Breast epithelium (tissue), 4 donors: ENCODE data around the gene ZBTB43. TPM values are rescaled to one million over a fixed set of nuclear protein-coding genes. Genes with fewer than 3 reads are reported as not detected.

Source experiments
- DNase-seq, 2 donors: peaks; one replicate each; pipeline ENCODE4 v3.0.0-alpha.2; 2019; ENCODE audit warnings: low spot score in 2 of 2
- H3K27ac ChIP-seq, 2 donors: fragments of 200-600 bp; sonication (generic) in 1 of 2; one replicate each; pipeline ENCODE4 v1.5.1; 2016 to 2019; ENCODE audit warnings: mild to moderate bottlenecking in 1 of 2
- H3K27me3 ChIP-seq, 2 donors: fragments of 200-600 bp; sonication (generic) in 1 of 2; one replicate each; pipeline versions ENCODE4 v1.5.1 to v1.6.0; 2017 to 2019; ENCODE audit warnings: control low read depth in 1 of 2, mild to moderate bottlenecking in 1 of 2
- H3K36me3 ChIP-seq: fragments of 200-600 bp; one replicate; pipeline ENCODE4 v1.5.1; 2019
- H3K4me1 ChIP-seq, 2 donors: fragments of 200-600 bp; sonication (generic); one replicate each; pipeline ENCODE4 v1.5.1; 2016 to 2019; ENCODE audit warnings: control low read depth in 1 of 2
- H3K4me3 ChIP-seq, 3 donors: fragments of 200-600 bp; sonication (generic); 1 replicate in 2 of 3; 2 replicates in 1 of 3; pipeline ENCODE4 v1.5.1; 2016 to 2019; ENCODE audit warnings: mild to moderate bottlenecking in 3 of 3, moderate library complexity in 2 of 3
- H3K9me3 ChIP-seq, 2 donors: fragments of 200-600 bp; sonication (generic) in 1 of 2; one replicate each; pipeline ENCODE4 v1.5.1; 2016 to 2019; ENCODE audit warnings: control low read depth in 1 of 2
- POLR2A ChIP-seq: fragments of 450-650 bp; IDR thresholded peaks from one replicate; pipeline ENCODE4 v1.6.1; 2016; ENCODE audit warnings: antibody characterized with exemption, mild to moderate bottlenecking, moderate library complexity
- POLR2AphosphoS5 ChIP-seq, 3 donors: sonication (generic); formaldehyde crosslinking; IDR thresholded peaks; one replicate each; pipeline ENCODE4 v1.6.1; 2017; ENCODE audit warnings: antibody characterized with exemption in 3 of 3
- intact Hi-C: fragments of 100-400 bp; cut with DNase I; formaldehyde crosslinking; loops from one replicate; pipeline ENCODE4 v1.15.1; 2023; ENCODE audit warnings: low total_unique reads
- total RNA-seq, 3 donors: library from RNA; depleted of rRNA; stranded (reverse); fragments of >200 nt; gene quantifications; one replicate each; pipeline ENCODE4 v1.1.0, GENCODE V29; 2016
- TF ChIP-seq, protein P1 (sequence below), 3 donors: fragments of 450-650 bp; IDR thresholded peaks; one replicate each; pipeline ENCODE4 v1.5.1; 2016 to 2017; ENCODE audit warnings: antibody characterized with exemption in 3 of 3, mild to moderate bottlenecking in 3 of 3, moderate library complexity in 3 of 3

ZBTB43 gene
- total RNA-seq, 3 donors from 2014 or later, result 10.9 to 20.6 (median 13.1) TPM

- DNase-seq, result peak in 1 of 2 donors; percentile 63
- no peaks in the 10 kb centered on the region for H3K9me3 ChIP-seq
- H3K27ac ChIP-seq, result peak overlapping the region in 1 of 2 donors; percentile 25
- TF ChIP-seq, protein P1, sequence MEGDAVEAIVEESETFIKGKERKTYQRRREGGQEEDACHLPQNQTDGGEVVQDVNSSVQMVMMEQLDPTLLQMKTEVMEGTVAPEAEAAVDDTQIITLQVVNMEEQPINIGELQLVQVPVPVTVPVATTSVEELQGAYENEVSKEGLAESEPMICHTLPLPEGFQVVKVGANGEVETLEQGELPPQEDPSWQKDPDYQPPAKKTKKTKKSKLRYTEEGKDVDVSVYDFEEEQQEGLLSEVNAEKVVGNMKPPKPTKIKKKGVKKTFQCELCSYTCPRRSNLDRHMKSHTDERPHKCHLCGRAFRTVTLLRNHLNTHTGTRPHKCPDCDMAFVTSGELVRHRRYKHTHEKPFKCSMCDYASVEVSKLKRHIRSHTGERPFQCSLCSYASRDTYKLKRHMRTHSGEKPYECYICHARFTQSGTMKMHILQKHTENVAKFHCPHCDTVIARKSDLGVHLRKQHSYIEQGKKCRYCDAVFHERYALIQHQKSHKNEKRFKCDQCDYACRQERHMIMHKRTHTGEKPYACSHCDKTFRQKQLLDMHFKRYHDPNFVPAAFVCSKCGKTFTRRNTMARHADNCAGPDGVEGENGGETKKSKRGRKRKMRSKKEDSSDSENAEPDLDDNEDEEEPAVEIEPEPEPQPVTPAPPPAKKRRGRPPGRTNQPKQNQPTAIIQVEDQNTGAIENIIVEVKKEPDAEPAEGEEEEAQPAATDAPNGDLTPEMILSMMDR (IDR thresholded peaks at IDR 0.05), result no peak
- TF ChIP-seq POLR2A (no peak), POLR2AphosphoS5 (IDR thresholded peaks at IDR 0.05) (no peak)
- H3K36me3 ChIP-seq, result no peaks in the 10 kb centered on the region
- intact Hi-C loops, result no loop called here
- H3K4me1 ChIP-seq, result peaks cover 5% of the 10 kb centered on the region in 2 donors
- H3K27me3 ChIP-seq, result no peaks in the 10 kb centered on the region
- H3K4me3 ChIP-seq, result no peak overlapping the region
These were observed 52.6 kb downstream of the ZBTB43 start for GRCh38 chr9:126857261-126857960.

- no peaks in the 10 kb centered on the region for H3K9me3 ChIP-seq
- H3K4me3 ChIP-seq, result no peak overlapping the region
- no peak for DNase-seq
- H3K36me3 ChIP-seq, result no peaks in the 10 kb centered on the region
- TF ChIP-seq, protein P1 (IDR thresholded peaks at IDR 0.05), result no peak
- TF ChIP-seq POLR2AphosphoS5 (IDR thresholded peaks at IDR 0.05), result no peak
- no peak for TF ChIP-seq POLR2A
- intact Hi-C loops, result no loop called here
- no peaks in the 10 kb centered on the region for H3K27me3 ChIP-seq
- H3K27ac ChIP-seq, result no peak overlapping the region
- peaks cover 5 to 6% of the 10 kb centered on the region in 2 donors for H3K4me1 ChIP-seq
These were observed 54.3 kb downstream of the ZBTB43 start for GRCh38 chr9:126859111-126859510.

DNA sequence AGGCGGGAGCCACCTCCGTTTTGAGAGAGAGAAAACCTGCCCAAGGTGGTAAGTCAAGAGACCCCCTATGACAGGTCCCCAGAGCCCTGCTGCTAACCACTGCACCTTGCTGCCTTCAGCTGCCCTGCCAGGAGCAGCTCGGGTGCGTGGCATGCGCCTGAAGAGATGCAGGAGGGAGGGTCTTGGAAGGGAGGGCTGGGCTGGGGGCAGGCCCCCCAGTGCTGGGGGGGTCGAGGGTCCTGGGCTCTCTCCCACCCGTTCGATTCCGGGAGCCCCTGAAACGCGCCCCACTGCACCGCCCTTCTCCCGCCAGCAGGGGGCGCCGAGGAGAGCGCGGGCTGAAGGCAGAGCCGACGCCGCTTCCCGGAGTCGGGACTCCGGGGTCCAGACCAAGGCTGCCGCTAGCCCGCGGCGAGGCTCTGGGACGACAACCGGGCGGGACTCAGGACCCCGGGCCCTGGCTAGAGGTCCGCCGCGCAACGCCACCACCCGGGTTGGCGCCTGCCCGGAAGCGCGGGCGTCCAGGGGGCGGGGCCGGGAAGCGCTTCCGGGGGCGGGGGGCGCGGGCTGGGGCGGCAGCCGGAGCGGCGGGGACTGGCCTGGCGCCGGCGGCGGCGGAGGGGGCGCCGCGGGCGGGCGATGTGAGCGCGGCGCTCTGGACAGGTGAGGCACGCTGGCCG lies 55.4 kb downstream of the ZBTB43 start, which contains the start of gene ZBTB34:
Gene ZBTB34 (plus strand): TSS at position 563 of the 680 bp plus-strand sequence. CDS start 18,761 bp downstream, outside the sequence.
- Histone ChIP-seq H3K4me1 (peaks cover 5 to 6% of the 10 kb centered on the region in 2 donors), H3K4me3 (peak within 1 kb of the TSS; percentile 90 to 96 (median 95)), H3K36me3 (no peaks in the 10 kb centered on the region), H3K9me3 (no peaks in the 10 kb centered on the region), H3K27ac (peak within 1 kb of the TSS; percentile 93 to 97), H3K27me3 (no peaks in the 10 kb centered on the region)
- intact Hi-C loops, result no loop called here
- TF ChIP-seq POLR2AphosphoS5 (IDR thresholded peaks at IDR 0.05), result peak in 2 of 3 donors; percentile 60 to 67
- TF ChIP-seq, protein P1 (IDR thresholded peaks at IDR 0.05), result peak; percentile 97 to 99 (median 98)
- TF ChIP-seq POLR2A, result no peak
- DNase-seq, result no peak

DNA sequence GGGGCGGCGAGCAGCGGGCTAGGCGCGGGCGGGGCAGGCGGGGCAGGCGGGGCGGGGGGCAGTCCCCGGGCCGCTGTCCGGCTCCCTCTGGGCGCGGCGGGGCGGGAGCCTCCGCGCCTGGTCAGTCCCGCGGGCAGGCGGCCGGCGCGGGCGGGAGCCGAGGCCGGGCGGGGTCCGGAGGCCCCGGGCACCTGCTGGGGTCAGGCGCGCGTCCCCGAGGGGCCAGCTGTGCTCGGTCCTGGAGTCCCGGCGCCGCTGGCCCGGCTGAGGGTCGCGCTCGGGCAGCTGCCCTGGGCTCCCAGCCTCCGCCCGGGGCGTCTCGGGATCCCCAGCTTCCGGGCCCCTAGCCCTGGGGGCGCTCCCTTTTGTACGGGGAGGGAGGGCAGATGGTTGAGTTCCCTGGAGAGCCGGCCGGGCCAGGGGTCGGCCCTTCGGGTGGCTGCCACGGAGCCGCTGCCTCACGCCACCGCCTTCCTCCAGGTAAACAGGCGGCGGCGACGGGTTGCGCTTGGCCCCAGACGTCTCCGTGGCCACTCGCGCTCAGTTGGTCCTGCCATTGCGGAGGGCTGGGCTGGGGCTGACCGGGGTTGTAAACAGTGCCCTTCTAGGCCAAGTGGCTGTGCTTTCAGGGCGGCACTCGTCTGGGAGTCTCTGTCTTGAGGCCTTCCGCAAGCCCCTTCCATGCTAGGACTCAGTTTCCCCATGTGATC lies 56.1 kb downstream of the ZBTB43 start:
- no peak for DNase-seq
- intact Hi-C loops, result no loop called here
- Histone ChIP-seq H3K4me3 (peak overlapping the region; percentile 90 to 96 (median 95)), H3K4me1 (peaks cover 5 to 6% of the 10 kb centered on the region in 2 donors), H3K36me3 (no peaks in the 10 kb centered on the region), H3K27ac (peak overlapping the region; percentile 93 to 97), H3K27me3 (no peaks in the 10 kb centered on the region), H3K9me3 (no peaks in the 10 kb centered on the region)
- no peak for TF ChIP-seq POLR2AphosphoS5 (IDR thresholded peaks at IDR 0.05)
- TF ChIP-seq POLR2A, result no peak

GRCh38 chr9:126861707-126862103 lies 56.9 kb downstream of the ZBTB43 start:
- H3K9me3 ChIP-seq, result no peaks in the 10 kb centered on the region
- TF ChIP-seq POLR2A (no peak), POLR2AphosphoS5 (IDR thresholded peaks at IDR 0.05) (no peak)
- TF ChIP-seq, protein P1 (IDR thresholded peaks at IDR 0.05), result no peak
- peaks cover 5 to 6% of the 10 kb centered on the region in 2 donors for H3K4me1 ChIP-seq
- peak overlapping the region; percentile 90 to 96 (median 95) for H3K4me3 ChIP-seq
- no peaks in the 10 kb centered on the region for H3K36me3 ChIP-seq
- intact Hi-C loops, result no loop called here
- DNase-seq, result no peak
- H3K27ac ChIP-seq, result peak overlapping the region; percentile 10 to 93
- no peaks in the 10 kb centered on the region for H3K27me3 ChIP-seq
